GM21381 (cell line): ENCODE measurements around the gene MOGAT3.

Source experiments
- ATAC-seq: cut with Tn5 transposase; IDR thresholded peaks from one replicate; pipeline ENCODE4 v1.9.1; 2021; ENCODE audit warnings: mild to moderate bottlenecking, moderate library complexity; ENCODE audit not compliant: unreplicated experiment

Gene MOGAT3

GRCh38 chr7:101200862-101201599 lies at the start of gene MOGAT3:
MOGAT3 (minus strand) TSS chr7:101201036; CDS start chr7:101200854, 182 bp downstream.
- ATAC-seq, result no peak

DNA sequence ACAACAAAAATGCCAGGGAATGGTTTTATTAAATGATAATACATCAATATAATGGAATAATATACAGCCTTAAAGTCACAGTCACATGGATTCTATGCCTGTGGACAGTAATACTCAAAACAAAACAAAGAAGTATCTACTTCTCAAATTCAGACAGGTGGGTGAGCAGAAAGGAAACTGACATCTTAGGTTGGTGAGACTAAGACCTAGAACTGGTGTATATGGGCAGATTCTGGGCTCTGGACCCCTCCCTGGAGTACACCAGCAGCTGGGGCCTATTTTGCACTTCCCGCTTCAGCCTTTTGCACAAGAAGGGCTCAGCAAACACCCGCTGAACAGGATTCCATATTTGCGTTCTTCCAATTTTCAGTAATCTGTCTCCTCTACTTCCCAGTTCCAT lies 49.5 kb upstream of the MOGAT3 start:
- ATAC-seq, result no peak

DNA sequence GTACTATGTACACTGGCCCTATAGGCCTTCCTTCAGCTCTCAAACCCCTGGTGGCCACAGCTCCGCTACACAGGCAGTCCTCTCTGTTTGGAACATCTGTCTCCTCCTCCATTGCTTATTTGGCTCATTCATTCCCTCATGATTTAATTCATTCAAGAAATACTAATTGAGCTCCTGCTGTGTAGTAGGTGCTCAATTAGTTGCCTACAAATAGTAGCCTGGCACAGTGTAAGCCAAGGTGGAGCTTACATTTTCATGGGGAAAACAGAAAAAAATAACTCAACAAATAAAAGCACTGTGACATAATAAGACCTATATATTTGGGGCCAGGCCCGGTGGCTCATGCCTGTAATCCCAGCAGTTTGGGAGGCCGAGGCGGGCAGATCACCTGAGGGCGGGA lies 47.4 kb upstream of the MOGAT3 start:
- ATAC-seq, result no peak

- no peak for ATAC-seq
These were observed 44.4 kb upstream of the MOGAT3 start for GRCh38 chr7:101245147-101245668.

DNA sequence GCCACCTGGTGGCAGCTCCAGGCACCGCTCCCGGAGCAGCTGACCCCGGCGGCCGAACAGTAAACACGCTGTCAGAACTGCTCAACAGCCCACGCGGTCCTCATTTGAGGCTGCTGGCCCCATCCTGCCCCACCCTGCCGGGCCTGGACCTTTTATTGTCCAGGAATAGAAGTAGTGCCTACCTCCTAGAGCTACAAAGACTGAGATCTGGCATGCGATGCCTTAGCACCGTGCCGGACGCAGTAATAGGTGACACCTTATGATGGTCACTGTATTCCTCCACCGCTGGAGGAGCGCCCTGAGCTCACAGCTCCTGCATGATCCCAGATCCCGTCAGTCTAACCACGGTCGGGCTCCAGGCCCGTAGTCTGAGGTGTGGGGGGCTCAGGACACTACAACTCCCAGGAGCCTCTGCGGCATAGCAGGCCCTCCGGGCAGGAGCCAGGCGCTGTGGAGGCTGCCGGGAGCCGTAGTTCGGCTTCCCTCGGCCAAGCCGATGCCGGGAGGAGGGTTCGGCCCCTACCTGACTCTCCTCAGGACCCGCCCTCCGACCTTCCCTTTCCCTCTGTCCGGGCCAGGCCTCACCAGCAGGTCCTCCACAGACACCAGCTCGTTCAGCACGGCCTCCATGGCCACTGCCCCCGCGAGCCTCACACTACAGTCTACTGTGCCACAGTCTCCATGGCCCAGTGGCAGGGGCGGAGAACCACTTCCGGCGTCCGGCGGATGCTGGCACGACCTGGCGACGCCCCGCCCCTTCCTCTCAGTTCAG lies 43.7 kb upstream of the MOGAT3 start, which contains the start of gene FIS1:
Gene FIS1, minus strand, starts transcription at position 707 of the 772 bp plus-strand sequence. Its CDS starts 77 bp downstream, at position 630.
- ATAC-seq, result peak; percentile 90

- no peak for ATAC-seq
These were observed 43.0 kb upstream of the MOGAT3 start for GRCh38 chr7:101243646-101244374.

- ATAC-seq, result no peak
These were observed 40.9 kb upstream of the MOGAT3 start for GRCh38 chr7:101241443-101242349.

DNA sequence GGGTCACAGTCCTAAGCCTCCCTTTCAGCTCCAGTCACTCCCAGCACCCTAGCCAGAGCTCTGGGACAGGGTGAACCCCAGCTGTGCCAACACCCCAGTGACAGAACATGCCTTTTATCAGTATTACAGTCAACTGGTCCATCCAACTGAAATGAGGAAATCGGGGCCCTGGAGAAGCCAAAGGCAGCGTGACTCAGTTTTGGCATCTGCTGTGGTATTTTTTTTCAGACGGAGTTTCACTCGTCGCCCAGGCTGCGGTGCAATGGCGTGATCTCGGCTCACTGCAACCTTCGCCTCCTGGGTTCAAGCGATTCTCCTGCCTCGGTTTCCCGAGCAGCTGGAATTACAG lies 40.2 kb upstream of the MOGAT3 start:
- no peak for ATAC-seq

- ATAC-seq, result no peak
These were observed 39.6 kb upstream of the MOGAT3 start for GRCh38 chr7:101240226-101241014.

GRCh38 chr7:101239951-101240220 lies 39.0 kb upstream of the MOGAT3 start:
- ATAC-seq, result no peak

DNA sequence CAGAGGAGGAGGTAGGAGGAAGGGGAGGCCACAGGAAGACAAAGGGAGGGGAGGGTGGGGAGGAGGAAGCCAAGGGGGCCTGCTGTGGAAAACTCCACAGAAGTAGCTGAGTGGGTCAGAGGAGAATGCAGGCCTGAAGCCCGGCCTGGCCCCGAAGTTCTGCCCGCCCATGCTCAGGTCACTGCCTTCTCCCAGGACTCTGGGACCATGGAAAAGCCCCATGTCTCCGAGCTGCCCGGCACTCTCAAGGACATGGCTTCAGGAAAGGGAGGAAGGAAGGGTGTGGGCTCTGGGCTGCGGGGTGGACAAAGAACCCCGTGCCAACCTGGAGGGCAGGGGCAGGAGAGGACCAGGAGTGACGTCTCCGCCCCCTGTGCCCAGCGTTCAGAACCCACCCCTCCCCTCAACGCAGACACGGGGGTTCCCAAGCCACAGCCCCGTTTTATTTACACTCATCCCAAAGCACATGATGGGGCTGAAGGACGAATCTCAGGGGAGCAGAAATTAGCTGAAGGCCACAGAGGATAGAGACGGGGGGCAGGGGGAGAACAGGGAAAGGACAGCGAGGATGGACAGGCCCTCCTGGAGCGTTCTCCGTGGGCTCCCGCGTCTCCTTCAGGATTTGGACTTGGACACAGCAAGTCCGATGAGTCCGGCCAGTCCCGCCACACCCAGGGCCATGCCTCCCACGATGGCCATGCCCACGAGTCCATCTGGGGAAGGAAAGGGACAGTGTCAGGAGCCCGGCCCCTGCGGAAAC lies 38.5 kb upstream of the MOGAT3 start:
- ATAC-seq, result no peak

GRCh38 chr7:101238226-101239182 lies 37.7 kb upstream of the MOGAT3 start:
- ATAC-seq, result no peak

GRCh38 chr7:101237206-101238067 lies 36.6 kb upstream of the MOGAT3 start, which contains the start of gene CLDN15:
CLDN15 (minus strand) TSS chr7:101237802; CDS start chr7:101237581, 221 bp downstream.
- no peak for ATAC-seq

- no peak for ATAC-seq
These were observed 35.5 kb upstream of the MOGAT3 start for GRCh38 chr7:101236292-101236835.

GRCh38 chr7:101235522-101235921 lies 34.7 kb upstream of the MOGAT3 start:
- ATAC-seq, result no peak

DNA sequence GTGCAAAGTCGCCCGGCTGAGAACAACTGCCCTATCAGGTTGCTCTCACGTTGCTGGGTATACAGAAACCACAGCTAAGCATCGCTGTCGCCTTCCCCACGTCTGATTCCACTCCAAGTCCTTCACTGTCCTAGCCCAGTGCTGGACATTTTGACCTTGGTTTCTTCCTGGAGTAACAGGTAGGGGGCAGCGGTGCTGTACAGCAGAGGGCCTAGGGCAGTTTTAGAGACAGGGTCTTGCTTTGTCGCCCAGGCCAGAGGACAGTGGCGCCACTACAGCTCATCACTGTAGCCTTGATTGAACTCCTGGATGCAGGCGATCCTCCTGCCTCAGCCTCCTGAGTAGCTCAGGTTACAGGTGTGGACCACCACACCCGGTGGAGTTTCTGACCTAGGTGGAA lies 34.2 kb upstream of the MOGAT3 start:
- no peak for ATAC-seq

DNA sequence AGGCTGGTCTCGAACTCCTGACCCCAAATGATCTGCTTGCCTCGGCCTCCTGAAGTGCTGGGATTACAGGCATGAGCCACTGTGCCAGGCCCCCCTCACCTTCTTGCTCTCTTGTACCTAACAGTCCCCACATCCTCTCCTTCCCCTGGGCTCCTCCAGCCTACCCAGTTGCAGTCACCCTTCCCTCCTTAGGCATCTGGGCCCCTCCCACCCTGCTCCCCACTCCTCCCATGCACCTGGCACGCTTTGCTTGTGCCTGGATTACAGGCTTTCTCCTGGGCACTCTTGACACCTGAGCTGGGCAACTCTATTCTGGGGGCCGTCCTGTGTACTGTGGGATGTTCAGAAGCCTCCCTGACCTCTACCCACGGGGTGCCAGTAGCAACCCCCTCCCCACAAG lies 33.8 kb upstream of the MOGAT3 start:
- ATAC-seq, result no peak
